Endothelial cell of umbilical vein (primary cell): ENCODE measurements around the gene HPRT1.

Experiments used
- EZH2 ChIP-seq: IDR thresholded peaks from 2 replicates; pipeline ENCODE4 v1.6.1; 2012; ENCODE audit warnings: borderline replicate concordance, low read depth, mild to moderate bottlenecking, moderate library complexity, low read length, inconsistent platforms; ENCODE audit not compliant: severe bottlenecking
- GATA2 ChIP-seq: IDR thresholded peaks from 2 replicates; pipeline ENCODE4 v1.7.0; 2011; ENCODE audit warnings: low read depth, mild to moderate bottlenecking, moderate library complexity, mixed read lengths, low read length; ENCODE audit not compliant: insufficient read length, insufficient read depth
- POLR2A ChIP-seq: IDR thresholded peaks from 2 replicates; pipeline ENCODE4 v1.6.1; 2012; ENCODE audit warnings: low read depth, mild to moderate bottlenecking, control low read depth, low read length
- POLR2AphosphoS5 ChIP-seq: IDR thresholded peaks from 2 replicates; pipeline ENCODE4 v1.6.1; 2012; ENCODE audit warnings: low read depth, mild to moderate bottlenecking, control low read depth, low read length, moderate library complexity; ENCODE audit not compliant: insufficient read depth
- TF ChIP-seq, protein P1 (sequence below), 2 donors: IDR thresholded peaks; 1 replicate in 1 of 2; 2 replicates in 1 of 2; pipeline ENCODE4 v1.5.1; 2011; ENCODE audit warnings: low read length in 2 of 2, mild to moderate bottlenecking in 2 of 2, moderate library complexity in 2 of 2, control low read depth in 1 of 2, inconsistent platforms in 1 of 2, low read depth in 1 of 2; ENCODE audit not compliant: insufficient read depth in 1 of 2; ENCODE audit errors: extremely low read depth in 1 of 2

DNA sequence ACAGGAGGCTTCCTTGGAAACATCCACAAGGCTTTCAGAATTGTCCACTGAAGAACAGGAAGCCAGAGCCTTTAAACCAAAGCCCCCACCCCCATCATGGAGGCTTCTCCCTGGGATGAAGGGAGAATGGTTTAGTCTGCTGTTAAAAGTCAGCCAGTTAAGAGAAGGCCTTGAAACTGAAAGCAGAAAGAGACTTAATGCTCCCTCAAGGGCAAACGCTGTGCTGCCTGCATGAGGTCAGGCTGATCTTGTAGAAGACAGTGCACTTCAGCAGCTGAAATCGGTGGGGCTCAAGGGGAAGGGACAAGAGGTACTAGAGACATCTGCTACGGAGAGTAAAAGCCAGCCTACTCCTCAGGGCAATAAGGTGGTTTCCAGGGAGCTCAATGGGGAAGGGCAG, 69.0 kb downstream of the HPRT1 start:
- TF ChIP-seq, protein P1, sequence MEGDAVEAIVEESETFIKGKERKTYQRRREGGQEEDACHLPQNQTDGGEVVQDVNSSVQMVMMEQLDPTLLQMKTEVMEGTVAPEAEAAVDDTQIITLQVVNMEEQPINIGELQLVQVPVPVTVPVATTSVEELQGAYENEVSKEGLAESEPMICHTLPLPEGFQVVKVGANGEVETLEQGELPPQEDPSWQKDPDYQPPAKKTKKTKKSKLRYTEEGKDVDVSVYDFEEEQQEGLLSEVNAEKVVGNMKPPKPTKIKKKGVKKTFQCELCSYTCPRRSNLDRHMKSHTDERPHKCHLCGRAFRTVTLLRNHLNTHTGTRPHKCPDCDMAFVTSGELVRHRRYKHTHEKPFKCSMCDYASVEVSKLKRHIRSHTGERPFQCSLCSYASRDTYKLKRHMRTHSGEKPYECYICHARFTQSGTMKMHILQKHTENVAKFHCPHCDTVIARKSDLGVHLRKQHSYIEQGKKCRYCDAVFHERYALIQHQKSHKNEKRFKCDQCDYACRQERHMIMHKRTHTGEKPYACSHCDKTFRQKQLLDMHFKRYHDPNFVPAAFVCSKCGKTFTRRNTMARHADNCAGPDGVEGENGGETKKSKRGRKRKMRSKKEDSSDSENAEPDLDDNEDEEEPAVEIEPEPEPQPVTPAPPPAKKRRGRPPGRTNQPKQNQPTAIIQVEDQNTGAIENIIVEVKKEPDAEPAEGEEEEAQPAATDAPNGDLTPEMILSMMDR (IDR thresholded peaks at IDR 0.05; ENCODE audit: extremely low read depth in 1 of 2, insufficient read depth in 1 of 2, low read depth in 1 of 2, low read length in 2 of 2), result no peak
- TF ChIP-seq EZH2 (no peak), POLR2A (no peak), POLR2AphosphoS5 (no peak), GATA2 (no peak)
